ENCODE measurements around the gene COASY. TPM values are rescaled to one million over a fixed set of nuclear protein-coding genes. Genes with fewer than 3 reads are reported as not detected.

The COASY gene
- total and polyA plus RNA-seq, 2 of the 4 experiments (the other 2 are of a cell fraction), result 10.6 to 44.0 TPM

- no peak for TF ChIP-seq USF2 (IDR thresholded peaks at IDR 0.05; ENCODE audit: low read depth, low read length)
These were observed 18.5 kb upstream of the COASY start (continued) for GRCh38 chr17:42543190-42544079.

GRCh38 chr17:42544874-42545283, 17.1 kb upstream of the COASY start:
- H4K5ac ChIP-seq (ENCODE audit: low read depth, low read length), result no peak overlapping the region
- no peak overlapping the region for H3K27ac ChIP-seq (ENCODE audit: insufficient read depth, low read length)
- H3K9me1 ChIP-seq (ENCODE audit: insufficient read depth, low read length), result peaks cover 11% of the 10 kb centered on the region
- DNase-seq (no peak), ATAC-seq (ENCODE audit: low read depth) (no peak)
- in situ Hi-C loops (cut with MboI; ENCODE audit: low sequenced_read_pairs), result no loop called here
- WGBS, 2 experiments (ENCODE audit: extremely low coverage in 2 of 2, insufficient read length in 1 of 2), result 78% methylated on average over 7 of the region's 8 CpGs; no CpG with 5 or more reads in 1 of the 2 experiments
- H2BK120ac ChIP-seq (ENCODE audit: low read depth, low read length), result no peak overlapping the region
- H3K23ac ChIP-seq (ENCODE audit: low read depth, low read length), result no peak overlapping the region
- H3K4me3 ChIP-seq (ENCODE audit: insufficient read depth, low read depth, low read length), result no peak overlapping the region
- no peak overlapping the region for H2BK20ac ChIP-seq (ENCODE audit: low read depth, low read length)
- H3K36me3 ChIP-seq (ENCODE audit: control insufficient read depth, insufficient read depth, low read length), result peaks cover 38% of the 10 kb centered on the region
- H4K91ac ChIP-seq (ENCODE audit: insufficient read depth, low read depth, low read length), result no peak overlapping the region
- H2BK5ac ChIP-seq (ENCODE audit: low read depth, low read length, poor library complexity, severe bottlenecking), result no peak overlapping the region
- H3K9ac ChIP-seq (ENCODE audit: low read depth, low read length), result no peak overlapping the region
- no peak overlapping the region for H4K8ac ChIP-seq (ENCODE audit: low read depth in 2 of 2, low read length in 2 of 2)
- H3K4me1 ChIP-seq (ENCODE audit: control insufficient read depth, insufficient read depth, low read length), result peaks cover 3% of the 10 kb centered on the region; the same call in 1 of the 2 replicates
- intact Hi-C loops (cut with micrococcal nuclease), result no loop called here
- no peaks in the 10 kb centered on the region for H3K27me3 ChIP-seq (ENCODE audit: control insufficient read depth, insufficient read depth, low read length)
- H3K4me2 ChIP-seq (ENCODE audit: low read depth, low read length), result no peak overlapping the region
- no peak overlapping the region for H2BK15ac ChIP-seq (ENCODE audit: low read depth, low read length)
- ChIA-PET POLR2A (ENCODE audit: unreplicated experiment) (no interaction called here), CTCF (no interaction called here)
- no peak overlapping the region for H2AK5ac ChIP-seq (ENCODE audit: low read depth, low read length)
- no peaks in the 10 kb centered on the region; the same call in 1 of the 2 replicates for H4K20me1 ChIP-seq (ENCODE audit: insufficient read depth, low read length)
- H2AK9ac ChIP-seq (replicated peaks; ENCODE audit: low read depth, low read length, poor library complexity), result no peak overlapping the region
- dilution Hi-C loops (cut with HindIII; ENCODE audit: low sequenced_read_pairs, unreplicated experiment), result no loop called here
- no peak overlapping the region for H3K56ac ChIP-seq (ENCODE audit: extremely low read depth, insufficient read depth, low read length)
- no peaks in the 10 kb centered on the region for H3K9me3 ChIP-seq (ENCODE audit: control insufficient read depth, insufficient read depth, low read length)
- no peak overlapping the region for H3K14ac ChIP-seq (replicated peaks; ENCODE audit: low read depth, low read length)
- no peak overlapping the region for H3K18ac ChIP-seq (ENCODE audit: low read depth, low read length)
- BruUV-seq (replicated peaks), result no TSS peak
- peaks cover 3 to 15% of the 10 kb centered on the region in 2 experiments; a peak in 3 of 4 replicates for H3K79me1 ChIP-seq (ENCODE audit: low read depth in 1 of 2, low read length in 2 of 2)
- no peak overlapping the region for H3K4ac ChIP-seq (ENCODE audit: low read depth, low read length)
- no peak overlapping the region for H2AFZ ChIP-seq (replicated peaks; ENCODE audit: low read length, poor library complexity)
- TF ChIP-seq MXI1 (IDR thresholded peaks at IDR 0.05; ENCODE audit: borderline replicate concordance, low read depth, low read length), result no peak
- no peak for TF ChIP-seq RFX5 (IDR thresholded peaks at IDR 0.05; ENCODE audit: low read depth, low read length)
- TF ChIP-seq CEBPB (IDR thresholded peaks at IDR 0.05; ENCODE audit: low read depth, low read length), result no peak
- no peak for TF ChIP-seq USF2 (IDR thresholded peaks at IDR 0.05; ENCODE audit: low read depth, low read length)
- no peak for TF ChIP-seq MAZ (IDR thresholded peaks at IDR 0.05; ENCODE audit: borderline replicate concordance, low read depth, low read length)
- no peak for TF ChIP-seq NFE2L2 (IDR thresholded peaks at IDR 0.05; ENCODE audit: low read depth, low read length)
- TF ChIP-seq CHD1 (IDR thresholded peaks at IDR 0.05; ENCODE audit: low read depth, low read length), result no peak
- TF ChIP-seq ELK1 (IDR thresholded peaks at IDR 0.05; ENCODE audit: borderline replicate concordance, low read depth, low read length), result no peak
- TF ChIP-seq FOS (IDR thresholded peaks at IDR 0.05; ENCODE audit: low read depth, low read length), result no peak
- no peak for TF ChIP-seq POLR2A (IDR thresholded peaks at IDR 0.05; ENCODE audit: low read depth, low read length)
- no peak for TF ChIP-seq SMC3 (IDR thresholded peaks at IDR 0.05; ENCODE audit: low read depth, low read length)

Data from IMR-90 (cell line).